GM21423 (cell line): ENCODE measurements around the gene ETNK2.

Experiments
- ATAC-seq: cut with Tn5 transposase; IDR thresholded peaks from one replicate; pipeline ENCODE4 v1.9.1; 2021; ENCODE audit warnings: mild to moderate bottlenecking, moderate library complexity; ENCODE audit not compliant: unreplicated experiment

The ETNK2 gene

GRCh38 chr1:204149107-204149506 lies 2.7 kb downstream of the ETNK2 start:
- ATAC-seq: no peak

GRCh38 chr1:204147406-204148383 lies 4.1 kb downstream of the ETNK2 start:
- no peak for ATAC-seq

- ATAC-seq: no peak
Observed at GRCh38 chr1:204146965-204147364, 4.9 kb downstream of the ETNK2 start.

- ATAC-seq: no peak
Observed at GRCh38 chr1:204146309-204146708, 5.5 kb downstream of the ETNK2 start.

- ATAC-seq: no peak
Observed at GRCh38 chr1:204145033-204145504, 6.8 kb downstream of the ETNK2 start.

- ATAC-seq: no peak
Observed at GRCh38 chr1:204143276-204144041, 8.4 kb downstream of the ETNK2 start.

GRCh38 chr1:204142032-204142974 lies 9.5 kb downstream of the ETNK2 start:
- ATAC-seq: no peak

GRCh38 chr1:204141131-204141530 lies 10.7 kb downstream of the ETNK2 start:
- no peak for ATAC-seq

- ATAC-seq: no peak
Observed at GRCh38 chr1:204139952-204140351, 11.9 kb downstream of the ETNK2 start.

GRCh38 chr1:204139088-204139487 lies 12.8 kb downstream of the ETNK2 start:
- ATAC-seq: no peak

GRCh38 chr1:204136814-204137213 lies 15.0 kb downstream of the ETNK2 start:
- no peak for ATAC-seq

- ATAC-seq: no peak
Observed at GRCh38 chr1:204134103-204134502, 17.7 kb downstream of the ETNK2 start.

- no peak for ATAC-seq
Observed at GRCh38 chr1:204132718-204133117, 19.1 kb downstream of the ETNK2 start.

- ATAC-seq: no peak
Observed at GRCh38 chr1:204131978-204132377, 19.9 kb downstream of the ETNK2 start.

GRCh38 chr1:204130981-204131892 lies 20.6 kb downstream of the ETNK2 start:
- ATAC-seq: no peak

GRCh38 chr1:204130178-204130577 lies 21.7 kb downstream of the ETNK2 start:
- no peak for ATAC-seq

GRCh38 chr1:204128964-204129896 lies 22.6 kb downstream of the ETNK2 start:
- no peak for ATAC-seq

- ATAC-seq: no peak
Observed at GRCh38 chr1:204128464-204128963, 23.3 kb downstream of the ETNK2 start.
